ENCODE data around the gene P2RX6.

- TF ChIP-seq CTCF (conservative IDR thresholded peaks at IDR 0.05; ENCODE audit: low read depth, low read length) (no peak), FOS (IDR thresholded peaks at IDR 0.05; ENCODE audit: low read depth, low read length) (no peak), POLR2A (IDR thresholded peaks at IDR 0.05; ENCODE audit: low read depth, low read length) (no peak), MAFK (IDR thresholded peaks at IDR 0.05; ENCODE audit: low read depth, low read length) (no peak), USF2 (IDR thresholded peaks at IDR 0.05; ENCODE audit: low read depth, low read length) (no peak), MAZ (IDR thresholded peaks at IDR 0.05; ENCODE audit: borderline replicate concordance, low read depth, low read length) (no peak), CHD1 (IDR thresholded peaks at IDR 0.05; ENCODE audit: low read depth, low read length) (no peak), MXI1 (IDR thresholded peaks at IDR 0.05; ENCODE audit: borderline replicate concordance, low read depth, low read length) (no peak), SMC3 (IDR thresholded peaks at IDR 0.05; ENCODE audit: low read depth, low read length) (no peak)
Observed at GRCh38 chr22:20980523-20980922, 34.4 kb upstream of the P2RX6 start.
